ENCODE results near the gene ZNF74.

- TF ChIP-seq ARNTL (CRISPR knock-in tag; IDR thresholded peaks at IDR 0.05; ENCODE audit: borderline replicate concordance, low read depth): no peak
- no peak for TF ChIP-seq GLIS3 (CRISPR knock-in tag; IDR thresholded peaks at IDR 0.05)
- TF ChIP-seq ZC3H10 (CRISPR knock-in tag; IDR thresholded peaks at IDR 0.05): no peak
- no peak for TF ChIP-seq ZFP30 (CRISPR knock-in tag; IDR thresholded peaks at IDR 0.05)
- no peak for TF ChIP-seq ISL1 (CRISPR knock-in tag; IDR thresholded peaks at IDR 0.05)
- TF ChIP-seq PATZ1 (CRISPR knock-in tag; IDR thresholded peaks at IDR 0.05; ENCODE audit: borderline replicate concordance): no peak
- no peak for TF ChIP-seq CREB5 (CRISPR knock-in tag; IDR thresholded peaks at IDR 0.05; ENCODE audit: low read depth)
- no peak for TF ChIP-seq ZNF565 (CRISPR knock-in tag; conservative IDR thresholded peaks at IDR 0.05; ENCODE audit: low read depth)
- TF ChIP-seq ZFP3 (CRISPR knock-in tag; IDR thresholded peaks at IDR 0.05): no peak; the same call in 1 of the 2 replicates
- TF ChIP-seq RARB (CRISPR knock-in tag; IDR thresholded peaks at IDR 0.05): no peak
- no peak for TF ChIP-seq OSR1 (CRISPR knock-in tag; IDR thresholded peaks at IDR 0.05)
- no peak for TF ChIP-seq TSHZ2 (CRISPR knock-in tag; IDR thresholded peaks at IDR 0.05)
These were observed 24.3 kb downstream of the ZNF74 start for GRCh38 chr22:20418211-20418788.
